Measurements from ENCODE around the gene PHAF1.

PHAF1 gene

DNA sequence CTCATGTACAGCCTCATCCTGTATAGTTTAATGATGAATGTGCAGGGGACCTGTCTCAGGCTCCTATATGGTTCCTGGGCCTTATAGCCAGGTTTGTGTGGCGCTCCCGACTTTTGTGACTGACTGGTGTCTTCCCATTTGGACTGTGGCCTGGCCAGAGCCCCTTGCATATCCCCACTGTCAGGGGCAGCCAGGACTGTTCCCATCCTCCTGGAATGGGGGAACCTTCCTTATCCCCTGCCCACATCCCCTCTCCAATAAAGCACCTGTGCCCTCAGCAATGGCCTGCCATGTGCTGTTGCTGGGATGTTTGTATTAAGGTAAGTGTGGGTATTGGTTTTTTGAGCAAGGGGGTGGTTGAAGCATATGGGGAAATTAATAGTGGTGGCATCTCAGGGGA lies 38.5 kb downstream of the PHAF1 start:
- no peak for DNase-seq

DNA sequence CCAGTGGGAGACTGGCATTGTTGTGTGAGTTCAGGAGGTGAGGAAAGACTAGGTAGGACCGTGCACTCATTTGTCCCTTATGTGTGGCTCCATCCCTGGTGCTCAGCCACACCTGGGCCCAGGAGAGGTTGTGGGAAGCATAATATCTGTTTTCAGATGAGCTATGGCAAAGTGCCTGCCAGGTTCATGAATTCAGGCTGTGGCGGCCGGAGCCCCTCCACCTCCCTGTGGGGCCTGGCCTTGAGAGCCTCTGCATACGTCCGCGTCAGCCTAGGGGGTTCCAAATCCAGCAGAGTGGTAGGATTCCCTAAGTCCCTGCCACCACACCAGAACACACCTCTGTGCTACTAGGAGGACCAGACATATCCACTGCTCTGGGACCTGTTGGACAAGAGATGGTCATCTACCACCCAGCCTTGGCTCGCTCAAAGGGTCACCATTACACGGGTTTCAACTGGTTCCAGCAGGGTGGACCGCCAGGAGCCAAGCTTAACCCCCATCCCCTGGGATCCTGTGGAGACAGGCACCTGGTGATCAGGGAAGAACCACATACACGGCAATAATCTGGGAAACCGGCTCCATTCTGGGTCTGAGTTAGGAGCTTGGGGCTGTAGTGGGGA lies 39.0 kb downstream of the PHAF1 start:
- DNase-seq, result no peak

GRCh38 chr16:67149276-67150046 lies 39.7 kb downstream of the PHAF1 start:
- no peak for DNase-seq

- peak; percentile 73 for DNase-seq
Observed at GRCh38 chr16:67150047-67150832, 40.5 kb downstream of the PHAF1 start.

GRCh38 chr16:67150833-67151396 lies 41.2 kb downstream of the PHAF1 start, which contains the start of gene B3GNT9:
TSS of gene B3GNT9 (minus strand) at chr16:67150998. CDS start at chr16:67150485, 513 bp downstream.
- peak; percentile 76 for DNase-seq

- no peak for DNase-seq
Observed at GRCh38 chr16:67151431-67152097, 41.8 kb downstream of the PHAF1 start.

- DNase-seq, result no peak
Observed at GRCh38 chr16:67154578-67155294, 45.0 kb downstream of the PHAF1 start.

DNA sequence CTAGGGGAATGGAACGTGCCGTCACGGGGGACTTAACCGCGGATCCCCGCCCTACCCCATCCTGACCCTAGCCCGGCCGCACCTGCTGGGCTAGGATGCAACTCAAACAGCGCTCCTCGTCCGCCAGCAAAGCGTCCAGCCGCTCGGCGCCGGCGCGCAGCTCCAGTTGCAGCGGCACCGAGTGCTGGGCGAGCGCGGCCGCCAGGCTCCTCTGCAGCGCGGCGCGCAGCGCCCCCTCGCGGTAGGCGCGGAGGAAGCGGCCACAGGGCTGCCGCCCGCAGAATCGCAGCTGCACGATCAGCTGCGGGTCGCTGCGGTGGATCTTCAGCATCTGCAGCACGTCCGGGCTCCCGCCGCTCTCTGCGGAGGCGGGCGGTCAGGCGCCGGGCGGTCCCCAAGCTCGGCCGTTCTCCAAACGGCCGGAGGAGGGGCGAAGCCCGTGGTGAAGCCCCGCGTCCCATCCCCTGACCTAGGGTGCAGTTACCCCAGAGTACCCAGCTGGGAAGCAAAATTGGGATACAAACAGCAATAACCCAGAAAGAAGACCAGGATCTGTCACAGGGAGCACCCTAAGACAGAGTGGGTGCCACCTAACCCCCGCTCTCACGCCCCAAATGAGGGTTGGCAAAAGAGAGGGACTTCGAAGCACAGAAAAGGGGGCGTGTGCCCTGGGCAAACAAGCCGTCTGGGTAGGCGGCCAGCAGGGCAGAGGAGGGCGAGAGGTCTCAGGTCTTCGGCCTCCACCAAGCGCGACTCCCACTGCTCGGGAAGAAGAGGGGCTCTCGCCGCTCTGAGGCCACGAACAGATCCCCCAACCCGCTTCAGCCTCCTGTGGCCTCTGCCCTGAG lies 45.8 kb downstream of the PHAF1 start:
- peak; percentile 65 for DNase-seq

DNA sequence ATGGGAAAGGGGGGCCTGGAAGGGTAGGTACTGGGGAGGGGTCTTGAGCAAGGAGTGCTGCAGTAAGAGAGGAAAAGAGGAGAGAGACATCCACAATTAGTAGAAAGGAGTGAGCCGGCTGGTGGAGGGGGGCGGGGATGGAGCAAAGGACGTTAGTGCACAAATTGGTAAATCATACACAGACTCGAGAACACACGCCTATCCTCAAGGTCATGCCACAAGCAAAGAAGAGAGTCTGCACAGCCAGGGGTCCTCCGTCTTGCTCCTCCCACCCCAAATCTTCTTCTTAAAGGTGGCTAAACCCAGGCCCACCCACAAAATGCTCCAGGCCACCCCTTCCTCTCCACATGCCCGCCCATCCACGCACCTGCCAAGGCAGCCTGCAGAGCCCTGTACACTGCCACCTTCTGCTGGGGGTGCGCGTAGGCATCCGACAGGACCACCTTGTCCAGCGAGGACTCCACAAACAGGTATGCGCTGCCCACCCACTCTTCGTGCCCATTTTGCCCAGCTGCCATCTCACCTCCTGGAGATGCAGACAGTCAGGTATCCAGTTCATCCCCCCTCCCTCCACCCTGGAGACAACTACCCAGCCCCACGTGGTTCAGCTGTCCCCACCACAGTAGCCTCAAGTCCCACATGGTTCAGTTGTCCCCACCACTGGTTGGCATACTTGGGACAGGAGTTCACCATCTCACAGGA lies 46.6 kb downstream of the PHAF1 start:
- DNase-seq, result no peak

GRCh38 chr16:67157106-67157748 lies 47.5 kb downstream of the PHAF1 start:
- no peak for DNase-seq

DNA sequence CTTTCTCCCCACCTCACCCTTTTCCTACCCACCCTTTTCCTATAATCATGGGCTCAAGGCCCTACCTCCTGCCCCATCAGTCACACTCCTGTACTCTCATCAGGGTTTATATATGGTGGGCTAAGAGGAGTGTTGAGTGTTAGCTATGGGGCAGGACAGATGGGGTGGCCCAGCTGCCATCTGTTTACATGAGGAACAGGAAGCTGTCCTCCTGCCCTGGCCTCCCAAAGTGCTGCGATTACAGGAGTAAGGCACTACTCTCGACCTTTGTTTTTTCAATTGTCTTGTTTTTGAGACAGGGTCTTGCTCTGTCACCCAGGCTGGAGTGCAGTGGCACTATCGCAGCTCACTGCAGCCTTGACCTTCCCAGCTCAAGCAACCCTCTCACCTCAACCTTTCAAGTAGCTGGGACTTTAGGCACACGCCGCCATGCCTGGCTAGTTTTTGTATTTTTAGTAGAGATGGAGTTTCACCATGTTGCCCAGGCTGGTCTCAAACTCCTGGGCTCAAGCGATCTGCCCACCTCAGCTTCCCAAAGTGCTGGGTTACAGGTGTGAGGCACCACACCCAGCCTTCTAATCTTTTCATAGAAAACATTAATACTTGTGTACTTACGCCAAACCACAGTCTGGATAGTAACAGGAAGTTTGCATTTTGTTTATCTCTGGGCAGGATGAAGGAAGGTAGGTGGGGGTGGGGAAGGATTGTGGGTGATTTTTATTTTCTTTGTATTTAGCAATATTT lies 48.3 kb downstream of the PHAF1 start:
- no peak for DNase-seq

DNA sequence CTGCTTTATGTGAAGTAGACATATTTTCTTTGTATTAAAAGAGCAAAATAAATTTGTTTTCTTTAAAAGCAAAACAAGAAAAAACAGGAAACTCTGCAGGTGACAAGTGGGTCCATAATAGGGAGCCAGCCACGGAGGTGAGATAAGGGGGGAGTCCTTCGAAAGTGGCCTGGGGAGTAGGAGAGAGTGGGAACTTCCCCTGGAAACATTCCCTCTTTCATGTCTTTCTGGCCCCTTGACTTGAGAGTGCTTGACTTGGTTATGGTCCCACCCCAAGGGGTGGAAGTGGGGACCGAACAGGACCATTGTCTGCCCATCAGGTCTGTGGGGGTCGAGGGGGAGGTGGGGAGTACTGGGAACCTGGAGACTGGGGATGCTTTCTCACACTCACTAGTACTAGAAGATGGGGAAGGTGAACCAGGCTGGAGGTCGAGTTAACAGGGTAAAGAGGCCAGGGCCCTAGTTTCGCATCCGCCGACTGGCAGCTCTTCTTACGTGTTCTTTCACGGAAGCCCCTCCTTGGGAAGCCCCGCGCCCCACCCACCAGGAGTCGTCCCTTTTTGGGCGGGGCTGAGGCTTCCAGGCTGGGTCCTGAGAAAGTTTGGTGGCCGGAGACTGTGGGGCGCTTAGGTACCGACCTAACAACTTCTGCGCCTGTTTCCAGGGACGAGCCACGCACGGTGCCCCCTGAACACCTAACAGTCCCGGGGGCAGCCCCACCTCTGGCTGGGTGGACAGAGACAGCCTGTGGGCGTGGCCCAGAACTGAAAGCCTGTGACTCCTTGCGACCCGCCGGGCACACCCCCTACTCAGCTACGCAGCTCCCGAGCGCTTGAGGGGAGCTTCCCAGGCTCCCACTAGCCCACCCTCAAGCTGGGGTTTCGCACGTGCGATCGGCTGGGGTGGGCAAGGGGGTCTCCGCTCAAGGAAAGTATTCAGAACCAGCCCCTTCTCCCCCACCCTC lies 49.2 kb downstream of the PHAF1 start:
- no peak for DNase-seq

- no peak for DNase-seq
Observed at GRCh38 chr16:67161595-67162058, 51.9 kb downstream of the PHAF1 start.

DNA sequence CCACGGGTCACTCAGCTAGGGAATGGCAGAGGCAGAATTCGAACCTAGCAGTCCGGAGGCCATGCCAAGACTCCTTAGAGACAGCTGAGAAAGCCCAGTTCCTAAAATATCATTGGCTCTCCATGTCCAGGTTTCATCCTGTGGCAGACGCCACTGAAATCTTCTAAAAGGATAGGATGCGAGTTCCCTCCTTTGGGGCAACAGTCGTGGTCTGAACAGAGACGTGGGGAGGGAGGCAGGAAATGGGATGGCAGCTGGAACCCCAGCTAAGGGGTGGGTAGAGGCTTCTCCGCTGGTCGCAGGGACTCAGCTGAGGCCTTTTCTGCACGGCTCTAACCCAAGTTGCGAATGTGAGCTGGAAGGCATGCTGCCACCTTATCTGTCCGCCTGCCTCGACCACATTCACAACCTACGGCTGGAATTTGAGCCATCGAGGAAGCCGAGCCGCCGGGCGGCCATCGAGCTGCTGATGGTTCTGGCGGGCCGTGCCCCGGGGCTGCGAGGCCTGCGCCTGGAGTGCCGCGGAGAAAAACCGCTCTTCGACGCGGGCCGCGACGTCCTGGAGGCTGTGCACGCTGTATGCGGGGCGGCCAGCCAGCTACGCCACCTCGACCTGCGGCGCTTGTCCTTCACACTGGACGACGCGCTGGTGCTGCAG lies 52.9 kb downstream of the PHAF1 start:
- DNase-seq, result no peak

DNA sequence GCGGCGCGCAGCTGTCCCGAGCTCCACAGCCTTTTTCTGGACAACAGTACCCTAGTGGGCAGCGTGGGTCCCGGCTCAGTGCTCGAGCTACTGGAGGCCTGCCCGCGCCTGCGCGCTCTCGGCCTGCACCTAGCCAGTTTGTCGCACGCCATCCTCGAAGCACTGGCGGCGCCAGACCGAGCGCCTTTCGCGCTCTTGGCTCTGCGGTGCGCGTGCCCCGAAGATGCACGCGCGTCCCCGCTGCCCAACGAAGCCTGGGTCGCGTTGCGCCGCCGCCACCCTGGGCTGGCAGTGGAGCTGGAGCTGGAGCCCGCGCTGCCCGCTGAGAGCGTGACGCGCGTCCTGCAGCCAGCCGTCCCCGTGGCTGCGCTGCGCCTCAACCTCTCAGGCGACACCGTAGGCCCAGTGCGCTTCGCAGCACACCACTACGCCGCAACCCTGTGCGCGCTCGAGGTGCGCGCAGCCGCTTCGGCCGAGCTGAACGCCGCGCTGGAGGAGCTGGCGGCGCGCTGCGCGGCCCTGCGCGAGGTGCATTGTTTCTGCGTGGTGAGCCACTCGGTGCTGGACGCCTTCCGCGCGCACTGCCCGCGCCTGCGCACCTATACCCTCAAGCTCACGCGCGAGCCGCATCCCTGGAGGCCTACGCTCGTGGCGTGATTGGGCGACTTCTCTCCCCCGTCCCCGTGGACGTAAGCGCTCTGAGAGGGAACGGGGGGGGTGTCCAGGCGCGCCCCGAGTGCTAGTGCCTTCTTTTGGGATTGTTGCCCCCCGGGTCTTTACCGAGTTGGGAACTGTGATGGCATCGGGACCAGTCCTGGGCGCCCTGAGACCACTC lies 53.6 kb downstream of the PHAF1 start:
- no peak for DNase-seq

DNA sequence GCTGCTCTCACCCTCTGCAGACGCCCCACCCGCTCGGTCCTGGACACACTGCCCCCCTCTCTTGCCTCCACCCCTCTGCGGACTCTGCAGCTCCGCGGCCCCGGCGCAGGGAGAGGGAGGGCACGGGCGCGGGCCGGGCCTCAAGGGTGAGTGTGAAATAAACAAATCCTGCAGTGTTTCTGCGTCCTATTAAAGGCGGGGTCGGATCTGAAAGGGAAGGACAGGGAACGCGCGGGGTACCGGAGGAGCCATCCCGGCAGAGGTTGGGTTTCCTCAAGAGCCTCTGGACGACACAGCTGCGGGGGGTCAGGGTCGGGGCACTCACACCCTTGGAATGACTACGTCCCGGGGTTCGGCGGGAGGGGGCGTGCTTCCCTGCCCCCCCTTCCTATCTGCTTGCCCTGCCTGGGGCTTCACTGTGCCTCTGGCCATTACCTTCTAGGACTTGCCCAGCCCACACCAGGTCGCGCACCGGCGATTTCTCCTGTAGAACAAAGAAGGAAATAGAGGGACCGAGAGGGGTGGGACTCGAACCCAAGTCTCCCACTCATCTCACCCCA lies 54.3 kb downstream of the PHAF1 start:
- DNase-seq, result no peak

All from fibroblast of skin of scalp (primary cell).